Suprapubic skin (tissue), 4 donors: Measurements from ENCODE around the gene RTN4R. TPM values are rescaled to one million over a fixed set of nuclear protein-coding genes. Genes with fewer than 3 reads are reported as not detected.

ENCODE experiments used
- DNase-seq, 2 donors: peaks; one replicate each; pipeline ENCODE4 v3.0.0-alpha.2; 2019; ENCODE audit warnings: low spot score in 2 of 2
- H3K27ac ChIP-seq: fragments of 200-600 bp; sonication (generic); one replicate; pipeline ENCODE4 v1.5.1; 2019
- H3K27me3 ChIP-seq: fragments of 200-600 bp; sonication (generic); one replicate; pipeline ENCODE4 v1.5.1; 2019
- H3K36me3 ChIP-seq: fragments of 200-600 bp; sonication (generic); one replicate; pipeline ENCODE4 v1.5.1; 2019
- H3K4me1 ChIP-seq: fragments of 200-600 bp; sonication (generic); one replicate; pipeline ENCODE4 v1.5.1; 2019
- H3K4me3 ChIP-seq: fragments of 200-600 bp; sonication (generic); one replicate; pipeline ENCODE4 v1.5.1; 2019; ENCODE audit warnings: mild to moderate bottlenecking
- H3K9me3 ChIP-seq: fragments of 200-600 bp; sonication (generic); one replicate; pipeline ENCODE4 v1.5.1; 2019
- CTCF ChIP-seq, 2 donors: fragments of 200-600 bp in 1 of 2; fragments of 450-650 bp in 1 of 2; sonication (generic) in 1 of 2; IDR thresholded peaks; one replicate each; pipeline ENCODE4 v1.5.1; 2016 to 2019; ENCODE audit warnings: antibody characterized with exemption in 2 of 2, mild to moderate bottlenecking in 1 of 2, moderate library complexity in 1 of 2
- EP300 ChIP-seq: sonication (generic); formaldehyde crosslinking; IDR thresholded peaks from one replicate; pipeline ENCODE4 v1.6.1; 2017; ENCODE audit warnings: antibody characterized with exemption
- POLR2A ChIP-seq, 2 donors: fragments of 450-650 bp; IDR thresholded peaks; one replicate each; pipeline ENCODE4 v1.6.1; 2017; ENCODE audit warnings: antibody characterized with exemption in 2 of 2, mild to moderate bottlenecking in 2 of 2, moderate library complexity in 2 of 2
- POLR2AphosphoS5 ChIP-seq, 3 donors: sonication (generic); formaldehyde crosslinking; IDR thresholded peaks; one replicate each; pipeline ENCODE4 v1.6.1; 2017; ENCODE audit warnings: antibody characterized with exemption in 3 of 3
- WGBS: methylation state at CpG from one replicate; pipeline ENCODE4 v1.1.5; 2018; 5-methylcytosine and 5-hydroxymethylcytosine counted together
- total RNA-seq, 4 donors: library from RNA; depleted of rRNA; stranded (reverse); fragments of >200 nt; gene quantifications; one replicate each; pipeline ENCODE4 v1.1.0, GENCODE V29; 2016

The RTN4R gene
- total RNA-seq, 4 donors from 2014 or later = 5.0 to 12.2 (median 9.2) TPM

GRCh38 chr22:20218987-20219386 is 49.1 kb downstream of the RTN4R start:
- WGBS = 86% methylated on average over 7 of the region's 7 CpGs
- no peaks in the 10 kb centered on the region for H3K4me1 ChIP-seq
- DNase-seq = no peak
- no peaks in the 10 kb centered on the region for H3K36me3 ChIP-seq
- no peak for TF ChIP-seq EP300
- TF ChIP-seq POLR2A (IDR thresholded peaks at IDR 0.05) = no peak
- no peak for TF ChIP-seq CTCF (IDR thresholded peaks at IDR 0.05)
- no peak for TF ChIP-seq POLR2AphosphoS5 (IDR thresholded peaks at IDR 0.05)
- no peak overlapping the region for H3K4me3 ChIP-seq
- H3K9me3 ChIP-seq = no peaks in the 10 kb centered on the region
- peaks cover 24% of the 10 kb centered on the region for H3K27me3 ChIP-seq
- no peak overlapping the region for H3K27ac ChIP-seq

GRCh38 chr22:20218326-20218872 is 49.7 kb downstream of the RTN4R start:
- no peaks in the 10 kb centered on the region for H3K36me3 ChIP-seq
- 62% methylated on average over 13 of the region's 14 CpGs for WGBS
- no peak overlapping the region for H3K4me3 ChIP-seq
- H3K9me3 ChIP-seq = no peaks in the 10 kb centered on the region
- H3K27me3 ChIP-seq = peaks cover 24% of the 10 kb centered on the region
- DNase-seq = no peak
- H3K27ac ChIP-seq = no peak overlapping the region
- no peaks in the 10 kb centered on the region for H3K4me1 ChIP-seq
- TF ChIP-seq EP300 (no peak), POLR2AphosphoS5 (IDR thresholded peaks at IDR 0.05) (no peak), POLR2A (IDR thresholded peaks at IDR 0.05) (no peak), CTCF (IDR thresholded peaks at IDR 0.05) (no peak)

GRCh38 chr22:20217563-20217962 is 50.6 kb downstream of the RTN4R start:
- no peaks in the 10 kb centered on the region for H3K4me1 ChIP-seq
- peaks cover 24% of the 10 kb centered on the region for H3K27me3 ChIP-seq
- no peak overlapping the region for H3K4me3 ChIP-seq
- no peak overlapping the region for H3K27ac ChIP-seq
- no peak for TF ChIP-seq POLR2AphosphoS5 (IDR thresholded peaks at IDR 0.05)
- TF ChIP-seq CTCF (IDR thresholded peaks at IDR 0.05) = no peak
- TF ChIP-seq EP300 = no peak
- TF ChIP-seq POLR2A (IDR thresholded peaks at IDR 0.05) = no peak
- DNase-seq = no peak
- no peaks in the 10 kb centered on the region for H3K36me3 ChIP-seq
- WGBS = 60% methylated on average over 3 of the region's 4 CpGs
- H3K9me3 ChIP-seq = no peaks in the 10 kb centered on the region

- no peaks in the 10 kb centered on the region for H3K9me3 ChIP-seq
- no peak for TF ChIP-seq CTCF (IDR thresholded peaks at IDR 0.05)
- WGBS = 81% methylated on average over 4 of the region's 12 CpGs
- no peak overlapping the region for H3K4me3 ChIP-seq
- no peak overlapping the region for H3K27ac ChIP-seq
- DNase-seq = no peak
- peaks cover 24% of the 10 kb centered on the region for H3K27me3 ChIP-seq
- H3K36me3 ChIP-seq = no peaks in the 10 kb centered on the region
- H3K4me1 ChIP-seq = peaks cover 4% of the 10 kb centered on the region
Measured at GRCh38 chr22:20216863-20217499, 51.1 kb downstream of the RTN4R start.

GRCh38 chr22:20215742-20216141 is 52.4 kb downstream of the RTN4R start:
- Histone ChIP-seq H3K9me3 (no peaks in the 10 kb centered on the region), H3K4me3 (no peak overlapping the region), H3K36me3 (no peaks in the 10 kb centered on the region), H3K27ac (no peak overlapping the region), H3K4me1 (peaks cover 12% of the 10 kb centered on the region), H3K27me3 (peaks cover 23% of the 10 kb centered on the region)
- no peak for DNase-seq
- no peak for TF ChIP-seq CTCF (IDR thresholded peaks at IDR 0.05)
- no peak for TF ChIP-seq POLR2A (IDR thresholded peaks at IDR 0.05)
- TF ChIP-seq EP300 = no peak
- no peak for TF ChIP-seq POLR2AphosphoS5 (IDR thresholded peaks at IDR 0.05)
- WGBS = 78% methylated on average over 4 of the region's 4 CpGs
